Measurements from ENCODE around the gene PKN1.

GRCh38 chr19:14476673-14477401 is 43.7 kb downstream of the PKN1 start:
- no peak for TF ChIP-seq CTCF (IDR thresholded peaks at IDR 0.05)
- TF ChIP-seq EZH2 (IDR thresholded peaks at IDR 0.05; ENCODE audit: borderline replicate concordance, insufficient read depth, low read depth, low read length, poor library complexity, severe bottlenecking), result no peak

Measured in B cell (primary cell).